Common myeloid progenitor, CD34-positive (primary cell): ENCODE measurements around the gene CALML3.

Experiments
- CTCF ChIA-PET: fragments of 350-600 bp; sonication (Branson Sonifier 250); formaldehyde crosslinking; loops from one replicate; lab custom pipeline; 2021; ENCODE audit warnings: antibody characterized with exemption; lab: Charles Lee
- POLR2A ChIA-PET: fragments of 350-600 bp; sonication (Branson Sonifier 250); formaldehyde crosslinking; loops from one replicate; lab custom pipeline; 2021; ENCODE audit warnings: antibody characterized with exemption; lab: Charles Lee
- DNase-seq, 3 donors: peaks; one replicate each; pipeline versions ENCODE4 v3.0.0 to v3.0.0-alpha.2; 2013
- H3K27ac ChIP-seq, 2 experiments: 1 replicate in 1 of 2; 2 replicates in 1 of 2; pipeline ENCODE4 v1.7.0; 2013; ENCODE audit warnings: inconsistent platforms in 2 of 2, low read length in 2 of 2, mild to moderate bottlenecking in 2 of 2, low read depth in 1 of 2, moderate library complexity in 1 of 2; ENCODE audit not compliant: severe bottlenecking in 2 of 2, insufficient read depth in 1 of 2, poor library complexity in 1 of 2
- H3K27me3 ChIP-seq, 5 experiments: replicated peaks in 2 of 5; 1 replicate in 3 of 5; 2 replicates in 2 of 5; pipeline versions ENCODE4 v1.6.1 to v1.7.0; 2013; ENCODE audit warnings: low read length in 4 of 5, mild to moderate bottlenecking in 2 of 5, moderate library complexity in 2 of 5, inconsistent platforms in 1 of 5; ENCODE audit not compliant: insufficient read depth in 5 of 5, control insufficient read depth in 4 of 5
- H3K36me3 ChIP-seq, 4 experiments: 1 replicate in 2 of 4; 2 replicates in 2 of 4; pipeline versions ENCODE4 v1.6.1 to v1.7.0; 2013; ENCODE audit warnings: low read length in 3 of 4, control low read depth in 1 of 4, mild to moderate bottlenecking in 1 of 4; ENCODE audit not compliant: control insufficient read depth in 4 of 4, insufficient read depth in 4 of 4
- H3K4me1 ChIP-seq, 4 experiments: 1 replicate in 3 of 4; 2 replicates in 1 of 4; pipeline versions ENCODE4 v1.6.1 to v1.7.1; 2013; ENCODE audit warnings: low read length in 3 of 4, mild to moderate bottlenecking in 3 of 4, control low read depth in 1 of 4, inconsistent platforms in 1 of 4, moderate library complexity in 1 of 4; ENCODE audit not compliant: control insufficient read depth in 4 of 4, insufficient read depth in 4 of 4; ENCODE audit errors: control extremely low read depth in 1 of 4
- H3K4me3 ChIP-seq, 7 experiments: 1 replicate in 4 of 7; 2 replicates in 3 of 7; pipeline versions ENCODE4 v1.5.1 to v1.7.0; 2013; ENCODE audit warnings: mild to moderate bottlenecking in 7 of 7, low read length in 6 of 7, moderate library complexity in 6 of 7, inconsistent platforms in 2 of 7, low read depth in 2 of 7, control low read depth in 1 of 7; ENCODE audit not compliant: insufficient read depth in 4 of 7, control insufficient read depth in 1 of 7; ENCODE audit errors: extremely low read depth in 1 of 7
- H3K9me3 ChIP-seq, 5 experiments: 1 replicate in 4 of 5; 2 replicates in 1 of 5; pipeline versions ENCODE4 v1.6.1 to v1.7.1; 2013; ENCODE audit warnings: low read length in 4 of 5, mild to moderate bottlenecking in 2 of 5, inconsistent platforms in 1 of 5, low read depth in 1 of 5, moderate library complexity in 1 of 5; ENCODE audit not compliant: control insufficient read depth in 4 of 5, insufficient read depth in 2 of 5; ENCODE audit errors: control extremely low read depth in 1 of 5
- WGBS: methylation state at CpG from one replicate; pipeline ENCODE4 v1.1.5; 2013; ENCODE audit not compliant: insufficient coverage; 5-methylcytosine and 5-hydroxymethylcytosine counted together

The CALML3 gene

DNA sequence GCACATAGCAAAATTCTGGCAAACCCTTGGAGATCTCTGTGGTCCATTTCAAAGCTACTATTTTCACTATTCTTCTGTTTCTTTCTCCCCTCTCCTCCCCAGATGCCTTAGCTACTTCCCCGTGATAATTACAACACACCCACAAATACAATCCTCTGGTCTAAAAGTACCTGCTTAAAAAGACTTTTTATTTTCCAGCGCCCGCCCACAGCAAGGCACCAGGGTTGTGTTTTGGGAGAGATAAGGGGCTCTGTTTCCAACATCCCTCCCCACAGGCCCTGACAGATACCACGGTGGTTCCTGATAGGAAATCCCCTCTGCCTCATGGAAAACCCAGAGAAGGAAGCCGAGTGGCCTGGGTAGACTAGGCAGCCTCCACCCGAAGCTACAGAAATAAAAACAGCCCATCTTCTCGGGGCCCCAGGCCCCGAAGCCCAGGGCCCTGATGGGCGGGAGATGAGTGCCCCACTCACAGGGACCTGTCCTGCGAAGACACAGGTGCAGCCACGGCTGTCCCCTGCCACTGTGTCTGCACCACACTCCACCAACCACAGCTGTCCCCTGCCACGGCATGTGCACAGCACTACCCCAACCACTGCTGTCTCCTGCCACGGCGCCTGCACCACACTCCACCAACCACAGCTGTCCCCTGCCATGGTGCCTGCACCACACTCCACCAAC lies 45.1 kb upstream of the CALML3 start:
- H3K36me3 ChIP-seq: no peaks in the 10 kb centered on the region
- H3K4me3 ChIP-seq: peak overlapping the region in 3 of 7 experiments; percentile 11 to 52 (median 42)
- DNase-seq: peak; percentile 72 to 92 (median 84)
- POLR2A ChIA-PET: interaction anchor here (0.5 to 0.6 kb wide), 2 partner anchors 16 to 17 kb away, joined by 3 to 7 read pairs; no protein-coding TSS in a partner anchor
- peaks cover 0 to 31% (median 17%) of the 10 kb centered on the region in 4 experiments for H3K4me1 ChIP-seq
- 4% methylated on average over 5 of the region's 14 CpGs for WGBS
- H3K9me3 ChIP-seq: no peaks in the 10 kb centered on the region
- no peaks in the 10 kb centered on the region for H3K27me3 ChIP-seq
- CTCF ChIA-PET: interaction anchor here (1.6 kb wide), 1 partner anchor 37 kb away, joined by 5 read pairs; no protein-coding TSS in a partner anchor
- H3K27ac ChIP-seq: peak overlapping the region; percentile 61 to 89

- peaks cover 0 to 31% (median 17%) of the 10 kb centered on the region in 4 experiments for H3K4me1 ChIP-seq
- H3K4me3 ChIP-seq: no peak overlapping the region
- 95% methylated on average over 17 of the region's 21 CpGs for WGBS
- CTCF ChIA-PET: interaction anchor here (1.0 to 1.6 kb wide), 2 partner anchors 37 to 137 kb away, joined by 4 to 5 read pairs; no protein-coding TSS in a partner anchor
- no peaks in the 10 kb centered on the region for H3K36me3 ChIP-seq
- no peak for DNase-seq
- POLR2A ChIA-PET: interaction anchor here (0.5 to 0.6 kb wide), 2 partner anchors 15 to 18 kb away, joined by 3 to 7 read pairs; no protein-coding TSS in a partner anchor
- peak overlapping the region in 1 of 2 experiments; percentile 89 for H3K27ac ChIP-seq
- no peaks in the 10 kb centered on the region for H3K9me3 ChIP-seq
- H3K27me3 ChIP-seq: no peaks in the 10 kb centered on the region
Measured at GRCh38 chr10:5480162-5480941, 44.4 kb upstream of the CALML3 start.

DNA sequence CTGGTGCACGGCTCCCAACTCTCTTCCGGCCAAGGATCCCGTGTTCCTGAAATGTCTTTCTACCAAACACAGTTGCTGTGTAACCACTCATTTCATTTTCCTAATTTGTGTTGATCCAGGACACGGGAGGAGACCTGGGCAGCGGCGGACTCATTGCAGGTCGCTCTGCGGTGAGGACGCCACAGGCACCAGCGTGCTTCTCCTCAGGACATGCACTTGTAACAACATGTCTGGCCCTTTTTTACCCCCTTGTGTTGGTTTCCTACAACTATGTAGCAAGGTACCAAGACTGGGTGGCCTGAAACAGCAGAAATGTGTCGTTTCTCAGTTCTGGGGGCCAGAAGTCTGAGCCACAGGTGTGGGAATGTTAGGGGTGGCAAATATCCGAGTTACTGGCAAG lies 43.6 kb upstream of the CALML3 start:
- CTCF ChIA-PET: interaction anchor here (1.0 kb wide), 1 partner anchor 138 kb away, joined by 4 read pairs; no protein-coding TSS in a partner anchor
- Histone ChIP-seq H3K27me3 (no peaks in the 10 kb centered on the region), H3K36me3 (no peaks in the 10 kb centered on the region), H3K4me3 (no peak overlapping the region), H3K4me1 (peaks cover 0 to 31% (median 17%) of the 10 kb centered on the region in 4 experiments), H3K9me3 (no peaks in the 10 kb centered on the region), H3K27ac (peak overlapping the region in 1 of 2 experiments; percentile 89)
- no peak for DNase-seq
- POLR2A ChIA-PET: no interaction called here
- WGBS: 96% methylated on average over 12 of the region's 12 CpGs

GRCh38 chr10:5482016-5482415 lies 42.7 kb upstream of the CALML3 start:
- Histone ChIP-seq H3K9me3 (no peaks in the 10 kb centered on the region), H3K4me3 (no peak overlapping the region), H3K4me1 (peaks cover 0 to 31% (median 17%) of the 10 kb centered on the region in 4 experiments), H3K27me3 (no peaks in the 10 kb centered on the region), H3K27ac (no peak overlapping the region), H3K36me3 (no peaks in the 10 kb centered on the region)
- DNase-seq: no peak
- CTCF ChIA-PET: no interaction called here
- WGBS: 100% methylated on average over 9 of the region's 9 CpGs
- POLR2A ChIA-PET: no interaction called here

- no peaks in the 10 kb centered on the region for H3K9me3 ChIP-seq
- ChIA-PET CTCF (interaction anchor here (0.8 kb wide), 1 partner anchor 23 kb away, joined by 3 read pairs; no protein-coding TSS in a partner anchor), POLR2A (no interaction called here)
- H3K27ac ChIP-seq: no peak overlapping the region
- WGBS: 55% methylated on average over 1 of the region's 3 CpGs
- no peaks in the 10 kb centered on the region for H3K27me3 ChIP-seq
- DNase-seq: peak in 2 of 3 donors; percentile 18 to 34
- no peak overlapping the region for H3K4me3 ChIP-seq
- peaks cover 0 to 13% (median 6%) of the 10 kb centered on the region in 4 experiments for H3K4me1 ChIP-seq
- H3K36me3 ChIP-seq: no peaks in the 10 kb centered on the region
Measured at GRCh38 chr10:5484205-5484604, 40.6 kb upstream of the CALML3 start.

GRCh38 chr10:5485290-5485689 lies 39.5 kb upstream of the CALML3 start:
- H3K27ac ChIP-seq: no peak overlapping the region
- WGBS: 95% methylated on average over 13 of the region's 14 CpGs
- H3K36me3 ChIP-seq: no peaks in the 10 kb centered on the region
- H3K4me3 ChIP-seq: no peak overlapping the region
- no peaks in the 10 kb centered on the region for H3K9me3 ChIP-seq
- ChIA-PET CTCF (interaction anchor here (1.4 kb wide), 1 partner anchor 15 kb away, joined by 4 read pairs; no protein-coding TSS in a partner anchor), POLR2A (no interaction called here)
- H3K4me1 ChIP-seq: peaks cover 0 to 2% (median 0%) of the 10 kb centered on the region in 4 experiments
- no peak for DNase-seq
- H3K27me3 ChIP-seq: no peaks in the 10 kb centered on the region
